ENCODE results near the gene TPSAB1.
"Not testable (repeated sequence)": the region's sequence is repeated elsewhere in the genome, so short reads cannot be mapped to it uniquely, and the experiment has no call there.

The TPSAB1 gene

DNA sequence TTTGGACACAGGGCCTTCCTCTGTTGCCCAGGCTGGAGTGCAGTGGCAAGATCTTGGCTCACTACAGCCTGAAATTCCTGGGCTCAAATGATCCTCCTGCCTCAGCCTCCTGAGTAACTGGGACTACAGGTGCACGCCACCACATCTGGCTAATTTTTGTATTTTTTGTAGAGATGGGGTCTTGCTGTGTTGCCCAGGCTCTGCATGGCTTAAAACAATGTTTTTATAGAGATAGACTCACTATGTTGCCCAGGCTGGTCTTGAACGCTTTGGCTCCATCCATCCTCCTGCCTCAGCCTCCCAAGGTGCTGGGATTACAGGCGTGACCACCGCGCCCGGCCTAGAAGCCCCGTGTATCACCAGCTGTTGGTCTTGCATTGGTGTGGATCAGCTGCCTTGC is 28.9 kb downstream of the TPSAB1 start:
- not testable (repeated sequence) for DNase-seq (ENCODE audit: low read depth)

DNA sequence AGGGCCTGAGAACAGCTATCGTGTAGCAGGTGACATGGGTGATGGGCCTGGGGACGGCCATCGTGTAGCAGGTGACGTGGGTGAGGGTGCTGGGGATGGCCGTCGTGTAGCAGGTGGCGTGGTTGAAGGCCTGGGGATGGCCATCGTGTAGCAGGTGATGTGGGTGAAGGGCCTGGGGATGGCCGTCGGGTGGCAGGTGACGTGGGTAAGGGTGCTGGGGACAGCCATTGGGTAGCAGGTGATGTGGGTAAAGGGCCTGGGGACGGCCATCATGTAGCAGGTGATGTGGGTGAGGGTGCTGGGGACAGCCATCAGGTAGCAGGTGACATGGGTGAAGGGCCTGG is 30.8 kb downstream of the TPSAB1 start:
- no peak for DNase-seq (ENCODE audit: low read depth)

DNA sequence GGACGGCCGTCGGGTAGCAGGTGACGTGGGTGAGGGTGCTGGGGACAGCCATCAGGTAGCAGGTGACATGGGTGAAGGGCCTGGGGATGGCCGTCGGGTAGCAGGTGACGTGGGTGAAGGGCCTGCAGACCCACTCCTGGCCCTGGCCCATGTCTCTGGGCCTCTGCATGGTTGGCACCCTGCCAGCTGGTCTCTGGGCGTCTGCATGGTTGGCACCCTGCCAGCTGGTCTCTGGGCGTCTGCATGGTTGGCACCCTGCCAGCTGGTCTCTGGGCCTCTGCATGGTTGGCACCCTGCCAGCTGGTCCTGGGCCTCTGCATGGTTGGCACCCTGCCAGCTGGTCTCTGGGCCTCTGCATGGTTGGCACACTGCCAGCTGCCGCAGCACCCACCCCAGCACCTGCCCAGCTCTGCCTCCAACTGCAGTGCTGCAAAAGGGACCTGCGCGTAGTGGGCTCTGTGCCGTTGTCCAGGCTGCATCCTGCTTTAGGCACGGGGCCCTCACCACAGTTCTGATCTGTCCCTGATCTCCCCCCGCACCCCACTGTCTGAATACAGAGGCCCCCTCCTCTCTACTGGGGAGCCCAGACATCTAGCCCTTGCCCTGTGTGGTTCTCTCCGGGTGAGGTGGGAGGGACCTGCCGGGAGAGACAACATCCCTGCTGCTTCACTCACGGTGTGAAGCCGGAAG is 31.4 kb downstream of the TPSAB1 start:
- not testable (repeated sequence) for DNase-seq (ENCODE audit: low read depth)

DNA sequence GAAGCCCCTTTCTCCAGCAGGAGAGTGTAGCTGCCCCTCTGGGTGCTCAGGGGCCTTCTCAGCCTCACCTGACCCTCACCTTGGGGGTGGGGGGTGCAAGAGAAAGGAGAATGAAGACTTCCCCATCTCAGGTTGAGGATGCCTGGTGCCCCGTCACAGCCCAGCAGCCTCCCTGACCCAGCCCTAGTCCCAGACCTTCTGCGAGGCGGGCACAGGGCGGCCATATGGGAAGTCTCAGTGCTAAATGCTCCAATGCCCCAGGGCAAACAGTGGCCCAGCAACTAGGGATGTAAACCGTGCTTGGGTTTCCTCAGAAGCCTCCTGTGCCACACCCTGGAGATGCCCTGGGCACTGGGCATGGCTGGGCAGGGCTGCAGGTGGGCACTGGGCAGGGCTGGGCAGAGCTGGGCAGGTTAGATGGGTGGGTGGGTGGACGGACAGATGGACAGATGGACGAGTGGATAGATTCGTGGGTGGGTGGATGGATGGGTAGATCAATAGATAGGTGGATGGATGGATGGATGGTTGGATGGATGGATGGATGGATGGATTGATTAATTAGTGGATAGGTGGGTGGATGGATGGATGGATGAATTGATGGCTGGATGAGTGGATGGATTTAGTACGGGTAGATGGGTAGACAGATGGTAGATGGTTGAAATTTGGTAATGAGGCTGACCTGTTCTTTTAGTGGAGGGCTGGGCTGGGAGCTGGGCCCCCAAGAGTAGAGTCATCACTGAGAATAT is 32.1 kb downstream of the TPSAB1 start:
- no peak for DNase-seq (ENCODE audit: low read depth)

DNA sequence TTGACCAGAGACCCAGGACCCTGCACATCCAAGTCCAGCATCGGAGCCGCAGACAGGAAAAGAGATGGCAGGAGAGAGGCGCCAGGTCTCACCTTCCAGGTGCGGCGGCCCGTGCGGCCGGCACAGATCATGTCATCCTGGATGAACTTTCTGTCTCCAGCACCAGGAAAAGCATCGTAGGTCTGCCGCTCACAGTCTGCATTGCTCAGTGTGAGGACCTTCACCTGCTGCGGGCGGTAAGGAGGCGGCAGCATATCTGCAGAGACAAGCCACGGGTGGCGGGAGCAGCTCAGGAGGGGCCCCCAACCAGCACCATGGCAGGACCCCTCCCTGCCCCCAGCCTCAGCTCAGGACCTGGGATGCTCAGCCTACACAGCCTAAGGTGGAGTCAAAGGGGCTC is 33.3 kb downstream of the TPSAB1 start:
- no peak for DNase-seq (ENCODE audit: low read depth)

DNA sequence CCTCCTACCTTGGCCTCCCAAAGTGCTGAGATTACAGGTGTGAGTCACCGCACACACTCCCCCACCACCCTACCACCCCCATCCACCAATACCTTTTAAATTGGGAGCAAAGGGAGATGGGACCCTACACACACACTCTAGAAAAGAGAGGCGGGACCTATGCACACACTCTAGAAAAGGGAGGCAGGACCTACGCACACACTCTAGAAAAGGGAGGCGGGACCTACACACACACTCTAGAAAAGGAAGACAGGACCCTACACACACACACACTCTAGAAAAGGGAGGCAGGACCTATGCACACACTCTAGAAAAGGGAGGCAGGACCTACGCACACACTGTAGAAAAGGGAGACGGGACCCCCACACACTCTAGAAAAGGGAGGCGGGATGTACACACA is 34.3 kb downstream of the TPSAB1 start:
- DNase-seq (ENCODE audit: low read depth), result no peak

DNA sequence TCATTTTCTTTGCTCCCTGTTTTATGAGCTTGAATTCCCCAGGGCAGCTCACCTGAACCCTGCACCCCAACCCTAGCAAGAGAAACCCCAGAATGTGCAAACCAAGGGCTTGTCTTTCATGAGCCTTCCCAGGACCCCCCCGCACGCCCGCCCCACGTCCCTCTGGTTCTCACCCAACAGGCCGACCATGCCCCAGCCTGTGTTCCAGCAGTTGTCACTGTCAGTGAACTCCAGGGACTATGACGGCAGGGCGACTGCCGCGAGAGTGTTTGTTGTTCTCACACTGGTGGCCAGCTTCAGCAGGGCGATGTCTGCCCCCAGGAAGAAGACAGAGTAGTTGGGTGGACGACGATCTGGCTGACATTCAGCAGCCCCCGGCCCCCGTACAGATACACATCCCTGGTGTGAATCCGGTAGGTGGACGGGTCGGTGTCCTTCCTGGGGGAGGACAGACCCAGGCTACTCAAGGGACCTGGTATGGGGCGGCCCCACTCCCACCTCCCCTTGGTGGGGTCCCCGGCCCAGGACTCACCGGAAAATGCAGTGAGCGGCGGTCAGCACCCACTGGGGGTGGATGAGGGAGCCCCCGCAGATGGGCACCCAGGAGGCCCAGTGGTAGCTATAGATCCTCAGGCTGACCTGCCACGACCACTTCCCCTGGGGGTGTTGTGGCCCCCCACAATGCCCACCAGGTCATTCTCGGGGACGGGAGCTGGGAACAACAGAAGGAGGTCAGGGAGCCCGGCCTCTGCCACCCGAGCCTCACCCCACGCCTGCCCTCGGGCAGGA is 35.5 kb downstream of the TPSAB1 start:
- no peak for DNase-seq (ENCODE audit: low read depth)

DNA sequence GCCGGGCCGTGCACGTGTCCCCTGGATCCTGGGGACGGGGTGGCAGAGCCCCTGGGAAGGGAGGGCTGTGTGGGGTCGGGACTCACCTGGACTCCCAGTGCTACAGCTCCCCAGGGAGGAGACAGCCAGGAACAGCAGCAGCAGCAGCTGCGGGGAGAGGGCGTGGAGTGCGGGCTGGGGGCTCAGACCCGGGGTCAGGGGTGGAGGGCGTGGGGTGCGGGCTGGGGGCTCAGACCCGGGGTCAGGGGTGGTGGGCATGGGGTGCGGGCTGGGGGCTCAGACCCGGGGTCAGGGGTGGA is 36.0 kb downstream of the TPSAB1 start:
- no peak for DNase-seq (ENCODE audit: low read depth)

DNA sequence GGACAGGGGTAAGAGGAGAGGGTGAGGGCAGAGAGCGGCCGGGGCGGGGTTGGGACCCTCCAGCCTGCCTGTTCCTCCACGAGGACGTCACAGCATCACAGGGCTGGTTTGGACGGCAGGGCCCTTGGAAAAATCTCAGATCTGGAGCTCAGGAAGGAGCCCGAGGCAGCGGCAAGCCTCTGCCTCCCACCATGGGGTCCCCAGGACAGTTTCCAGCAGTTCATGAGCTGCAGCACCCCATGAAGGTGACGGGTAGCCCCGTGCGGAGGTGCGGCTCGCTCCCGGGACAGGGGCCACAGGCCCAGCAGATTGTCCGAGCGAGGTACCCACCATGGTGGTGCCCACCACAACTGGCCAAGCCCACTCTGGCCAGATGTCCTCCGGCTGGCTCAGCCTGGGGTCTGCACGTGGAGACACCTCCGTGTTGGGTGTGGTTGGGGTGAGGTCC is 36.7 kb downstream of the TPSAB1 start:
- no peak for DNase-seq (ENCODE audit: low read depth)

DNA sequence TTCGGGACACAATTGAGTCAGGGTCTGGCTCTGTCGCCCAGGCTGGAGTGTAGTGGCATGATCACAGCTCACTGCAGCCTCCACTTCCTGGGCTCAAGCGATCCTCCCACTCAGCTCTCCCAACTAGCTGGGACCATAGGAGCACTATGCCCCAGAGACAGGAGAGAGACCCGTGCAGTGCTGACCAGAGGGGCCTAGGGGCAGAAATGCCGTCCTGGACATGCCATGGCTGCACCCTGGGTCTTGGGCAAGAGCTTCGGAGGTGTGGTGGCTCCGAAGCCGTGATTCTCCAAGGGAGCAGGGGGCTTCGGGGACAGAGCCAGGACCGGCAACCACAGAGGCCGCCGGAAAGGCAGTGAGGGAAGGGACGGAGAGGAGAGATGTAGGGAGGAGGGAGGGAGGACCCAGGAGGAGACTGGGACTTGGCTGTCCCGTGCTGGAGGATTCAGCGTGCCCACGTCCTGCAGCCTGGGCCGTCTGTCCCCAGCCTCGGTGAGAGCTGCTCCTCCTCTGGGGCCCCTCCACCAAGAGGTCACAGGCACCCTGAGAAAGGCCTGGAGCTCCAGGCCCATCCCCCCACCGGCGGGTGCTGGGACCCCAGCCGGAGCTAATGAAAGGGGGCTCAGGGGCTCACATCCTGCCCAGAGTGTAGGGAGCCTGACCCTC is 37.2 kb downstream of the TPSAB1 start:
- DNase-seq (ENCODE audit: low read depth), result no peak

DNA sequence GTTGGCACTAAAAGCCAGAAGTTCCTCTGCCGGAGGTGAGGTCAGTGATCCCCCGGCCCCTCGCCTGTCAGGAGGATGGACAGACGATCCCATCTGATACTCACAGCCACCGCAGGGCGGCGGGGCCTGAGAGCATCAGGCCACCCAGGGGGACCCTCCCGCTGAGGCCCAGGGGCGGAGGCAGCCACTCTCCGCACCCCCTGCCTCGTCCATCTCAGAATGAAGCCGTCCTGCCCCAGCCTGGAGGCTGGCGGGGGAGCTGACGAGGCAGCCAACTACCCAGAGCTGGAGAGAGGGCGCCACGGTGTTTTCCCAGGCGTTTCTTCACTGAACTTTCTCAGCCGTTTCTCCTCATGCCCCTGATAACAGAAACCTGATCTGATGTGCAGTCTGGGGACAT is 38.0 kb downstream of the TPSAB1 start:
- DNase-seq (ENCODE audit: low read depth), result no peak

DNA sequence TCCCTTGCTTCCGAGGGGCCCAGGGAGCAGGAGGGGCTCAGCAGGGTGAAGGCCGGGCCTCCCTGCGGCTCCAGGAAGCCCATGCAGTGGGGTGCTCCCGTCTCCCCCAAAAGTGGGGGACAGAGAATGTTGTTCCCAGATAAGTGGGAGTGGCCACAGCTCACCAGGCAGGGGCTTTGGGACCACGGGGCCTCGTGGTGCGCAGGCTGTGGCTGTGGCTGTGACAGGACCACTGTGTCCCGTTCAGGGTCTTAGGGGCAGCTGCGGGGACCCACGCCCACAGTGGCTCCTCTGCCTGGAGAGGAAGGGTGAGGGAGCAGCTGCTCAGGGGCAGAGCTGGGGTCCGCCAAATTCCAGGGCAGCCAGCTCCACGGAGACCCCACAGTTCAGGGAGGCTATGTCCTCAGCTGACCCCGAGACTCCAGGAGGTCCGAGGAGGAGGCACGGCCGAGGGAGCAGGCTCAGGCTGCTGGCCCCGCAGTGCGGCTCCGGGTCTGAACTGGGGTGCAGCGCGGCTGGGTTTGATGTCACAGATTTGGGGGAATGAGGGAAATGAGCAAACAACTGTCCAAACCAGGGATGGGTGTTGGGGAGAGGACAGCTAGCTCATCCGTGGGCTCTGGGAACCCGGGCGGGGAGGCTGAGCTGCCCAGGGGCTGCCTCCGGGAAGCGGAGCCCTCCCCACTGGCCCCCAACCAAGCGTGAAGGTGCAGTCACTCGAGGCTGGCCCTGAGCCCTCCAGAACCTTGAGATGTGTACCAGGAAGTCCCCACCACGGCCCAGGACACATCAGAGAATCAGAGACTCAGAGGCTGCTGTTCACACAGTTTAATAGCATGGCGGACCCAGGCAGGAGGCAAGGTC is 38.8 kb downstream of the TPSAB1 start:
- DNase-seq (ENCODE audit: low read depth), result no peak

DNA sequence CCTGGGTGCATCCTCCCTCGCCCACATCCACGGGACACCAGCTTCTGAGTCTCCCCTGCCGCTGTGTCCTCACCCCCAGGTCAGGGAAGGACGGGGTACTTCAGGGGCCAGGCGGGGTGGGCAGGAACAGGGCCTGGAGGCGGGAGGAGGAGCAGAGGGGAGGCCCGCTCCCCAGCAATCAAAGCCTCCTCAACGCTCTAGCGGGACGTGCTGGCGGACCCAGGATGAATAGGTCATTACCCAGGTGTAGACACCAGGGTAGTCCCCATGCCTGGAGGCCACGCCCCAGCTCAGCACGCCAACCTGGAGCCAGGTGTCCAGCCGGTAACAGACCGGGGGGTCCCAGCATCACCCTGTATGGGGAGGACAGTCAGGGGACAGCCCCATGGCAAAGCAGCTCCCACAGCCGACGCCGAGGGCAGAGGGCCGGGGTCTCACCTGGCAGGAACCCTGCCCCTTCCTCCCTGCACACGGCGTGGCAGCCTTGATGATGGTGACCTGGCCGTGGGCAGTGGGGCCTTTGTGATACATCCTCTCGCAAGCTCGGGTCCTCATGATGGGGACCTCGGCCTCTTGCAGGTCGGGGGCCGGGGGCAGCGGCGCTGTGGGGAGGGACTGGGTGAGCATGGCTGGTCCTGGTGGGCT is 39.6 kb downstream of the TPSAB1 start:
- DNase-seq (ENCODE audit: low read depth), result no peak

DNA sequence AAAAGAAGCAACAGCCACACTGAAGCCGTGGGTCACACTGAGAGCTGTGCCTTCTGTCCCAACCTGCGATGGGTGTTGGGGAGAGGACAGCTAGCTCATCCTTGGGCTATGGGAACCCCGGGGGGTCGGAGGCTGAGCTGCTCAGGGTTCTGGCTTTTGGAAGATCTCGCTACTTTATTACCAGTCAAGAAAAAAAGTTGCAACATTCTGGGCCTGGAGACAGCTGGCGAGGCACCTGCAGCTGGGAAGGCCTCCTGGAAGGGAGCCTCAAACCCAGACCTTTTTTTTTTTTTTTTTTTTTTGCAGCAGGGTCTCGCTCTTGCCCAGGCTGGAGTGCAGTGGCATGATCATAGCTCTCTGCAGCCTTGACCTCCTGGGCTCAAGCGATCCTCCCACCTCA is 40.3 kb downstream of the TPSAB1 start:
- DNase-seq (ENCODE audit: low read depth), result no peak

DNA sequence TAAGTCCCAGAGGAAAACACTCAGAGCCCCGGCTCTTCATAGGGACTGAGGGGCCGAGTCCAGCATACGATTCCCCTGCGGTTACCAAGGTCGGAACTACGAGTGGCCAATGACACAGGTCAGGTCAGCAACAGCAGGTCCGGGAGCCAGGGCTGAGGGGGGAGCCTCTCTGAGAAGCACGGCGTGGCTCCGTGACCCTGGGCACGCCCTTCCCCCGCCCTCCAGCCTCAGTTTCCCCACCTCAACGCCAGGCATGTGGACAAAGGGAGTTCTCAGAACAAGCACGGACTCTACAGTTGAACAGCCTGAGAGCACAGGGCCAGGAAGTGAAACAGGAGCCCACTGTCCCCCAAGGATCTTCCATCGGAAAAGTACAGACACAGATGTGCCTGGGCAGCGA is 41.0 kb downstream of the TPSAB1 start:
- no peak for DNase-seq (ENCODE audit: low read depth)

DNA sequence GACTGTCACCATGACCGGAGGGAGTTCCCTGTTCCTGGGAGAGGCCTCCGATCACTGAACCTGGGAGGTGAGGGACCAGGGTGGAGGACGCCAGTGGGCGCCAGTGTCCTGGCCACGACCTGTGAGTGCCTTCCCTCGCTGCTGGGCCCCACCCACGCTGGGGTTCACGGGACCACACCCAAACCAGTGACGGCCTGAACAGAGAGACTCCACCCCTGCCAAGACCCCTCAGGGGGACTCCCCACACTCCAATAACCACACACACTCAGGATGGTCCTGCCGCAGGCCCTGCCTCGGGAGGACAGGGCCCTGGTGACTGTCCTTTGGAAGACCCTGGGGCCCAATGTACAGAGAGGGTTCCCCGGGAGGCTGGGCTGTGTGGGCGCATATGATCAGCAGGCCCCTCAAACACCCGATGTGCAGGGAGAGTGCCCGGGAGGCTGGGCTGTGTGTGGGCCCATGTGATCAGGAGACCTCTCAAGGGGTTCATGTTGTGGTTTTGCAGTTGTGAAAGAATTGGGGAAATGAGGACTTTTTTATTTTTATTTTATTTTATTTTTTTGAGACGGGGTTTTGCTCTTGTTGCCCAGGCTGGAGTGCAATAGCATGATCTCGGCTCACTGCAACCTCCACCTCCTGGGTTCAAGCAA is 41.9 kb downstream of the TPSAB1 start:
- DNase-seq (ENCODE audit: low read depth), result no peak

DNA sequence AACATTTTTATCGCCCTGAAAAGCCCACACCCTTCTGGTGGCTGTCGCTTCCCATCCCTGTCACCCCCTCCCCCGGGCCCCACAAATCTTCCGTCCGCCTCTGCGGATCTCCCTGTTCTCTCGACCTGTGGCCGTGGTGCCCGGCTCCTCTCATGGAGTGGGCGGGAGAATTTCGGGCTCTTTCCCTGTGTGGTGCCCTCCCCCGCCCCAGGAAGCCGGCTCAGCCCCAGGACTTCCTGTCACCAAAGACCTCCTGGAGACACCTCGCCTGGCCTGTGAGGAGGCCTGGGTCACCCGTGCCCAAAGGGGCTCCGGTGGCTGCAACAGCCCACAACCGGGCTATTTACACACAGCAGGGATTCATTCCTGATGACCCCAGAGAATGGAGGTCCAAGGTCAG is 42.8 kb downstream of the TPSAB1 start:
- DNase-seq (ENCODE audit: low read depth), result no peak

DNA sequence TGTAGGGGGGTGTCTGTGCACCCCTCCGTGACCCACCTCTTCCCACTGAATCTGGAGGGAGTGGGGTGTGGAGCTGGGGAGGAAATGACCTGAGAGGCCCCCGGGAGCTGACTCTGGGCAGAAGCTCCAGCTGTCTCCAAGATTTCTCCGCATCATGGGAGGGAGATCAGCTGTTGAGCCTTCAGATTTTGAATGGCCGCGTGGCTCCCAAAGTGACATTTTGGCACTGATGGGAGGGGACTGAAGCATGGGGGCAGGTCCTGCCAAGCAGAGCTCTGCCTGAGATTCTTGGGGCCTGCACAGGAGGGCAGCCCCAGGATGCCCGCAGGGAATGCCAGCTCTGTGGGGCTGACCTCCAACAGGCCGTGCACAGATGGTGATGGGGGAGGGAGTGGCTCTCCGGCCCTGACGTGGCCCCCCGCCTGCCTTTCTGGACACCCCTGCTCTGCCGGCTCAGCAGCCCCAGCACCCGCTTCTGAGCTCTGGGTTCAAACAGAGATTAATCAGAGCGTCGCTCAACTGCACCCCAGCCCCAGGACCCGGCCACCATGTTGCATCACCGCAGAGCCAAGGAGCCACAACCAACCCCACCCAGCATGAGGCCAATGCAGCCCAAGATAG is 43.6 kb downstream of the TPSAB1 start:
- DNase-seq (ENCODE audit: low read depth), result no peak

DNA sequence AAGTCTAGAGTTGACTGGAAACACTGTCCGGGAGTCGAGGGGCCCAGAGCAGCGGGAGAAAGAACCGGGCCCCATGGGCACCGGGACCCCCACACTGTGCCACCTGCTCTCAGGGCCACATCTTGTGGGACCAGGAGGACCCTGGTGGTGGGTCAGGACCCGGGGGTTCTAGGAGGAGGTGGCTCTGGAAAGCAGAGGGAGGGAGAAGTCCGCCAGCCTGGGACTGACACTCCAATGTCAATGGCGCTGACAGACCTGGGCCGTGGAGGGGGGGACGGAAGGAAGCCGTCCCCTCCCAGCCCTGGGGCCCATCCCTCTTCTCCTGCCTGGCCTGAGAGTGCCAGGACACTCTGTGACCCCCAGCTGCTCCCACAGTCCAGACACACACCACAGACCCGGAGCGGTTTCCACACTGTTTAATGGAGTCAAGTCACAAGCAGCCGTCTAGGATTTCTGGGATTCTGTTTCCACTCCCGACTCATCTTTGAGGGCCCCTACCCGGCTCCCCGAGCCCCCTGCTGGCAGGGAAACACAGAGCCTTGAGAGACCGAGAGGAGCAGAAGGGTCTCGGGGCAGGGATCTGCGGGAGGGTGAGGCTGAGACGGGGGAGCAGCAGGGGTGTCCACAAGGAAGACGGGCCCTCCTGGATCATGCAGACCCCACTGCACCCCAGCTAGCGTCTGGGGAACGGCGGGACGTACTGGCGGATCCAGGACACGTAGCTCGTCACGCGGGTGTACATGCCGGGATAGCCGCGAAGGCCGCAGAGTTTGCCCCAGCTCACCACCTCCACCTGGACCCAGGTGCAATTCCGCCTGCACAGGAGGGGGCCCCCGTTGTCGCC is 45.4 kb downstream of the TPSAB1 start:
- DNase-seq (ENCODE audit: low read depth), result no peak

All from iris pigment epithelial cell (primary cell).